Natural killer cell (primary cell): ENCODE measurements around the gene ANGPTL8. TPM values are rescaled to one million over a fixed set of nuclear protein-coding genes. Genes with fewer than 3 reads are reported as not detected.

Experiments used
- ATAC-seq, 3 donors: fragments of 150-1000 bp in 2 of 3; fragments of 200-7000 bp in 1 of 3; cut with Tn5 transposase; 1 replicate in 1 of 3; 2 replicates in 2 of 3; pipeline ENCODE4 v1.10.0; 2021; ENCODE audit warnings: mild to moderate bottlenecking in 2 of 3, moderate library complexity in 2 of 3
- DNase-seq, 2 donors: peaks; one replicate each; pipeline versions ENCODE4 v3.0.0 to v3.0.0-alpha.2; 2013 to 2021; ENCODE audit warnings: mixed read lengths in 1 of 2
- H3K27ac ChIP-seq: one replicate; pipeline ENCODE4 v1.5.1; 2013; ENCODE audit warnings: mild to moderate bottlenecking, low read length
- H3K27me3 ChIP-seq: one replicate; pipeline ENCODE4 v1.6.1; 2013; ENCODE audit warnings: low read length; ENCODE audit not compliant: control insufficient read depth, insufficient read depth
- H3K36me3 ChIP-seq: one replicate; pipeline ENCODE4 v1.6.1; 2013; ENCODE audit warnings: low read length; ENCODE audit not compliant: control insufficient read depth, insufficient read depth
- H3K4me1 ChIP-seq: one replicate; pipeline ENCODE4 v1.6.1; 2013; ENCODE audit warnings: low read length; ENCODE audit not compliant: control insufficient read depth, insufficient read depth
- H3K4me3 ChIP-seq: one replicate; pipeline ENCODE4 v1.5.1; 2013; ENCODE audit warnings: low read length
- H3K9me3 ChIP-seq: one replicate; pipeline ENCODE4 v1.6.1; 2013; ENCODE audit warnings: low read length; ENCODE audit not compliant: control insufficient read depth, insufficient read depth
- H3K27ac Mint-ChIP-seq, 2 donors: one replicate each; pipeline ENCODE4 v1.8.0; 2022; ENCODE audit warnings: mild to moderate bottlenecking in 2 of 2, mixed read lengths in 2 of 2, moderate library complexity in 1 of 2
- H3K27me3 Mint-ChIP-seq, 2 donors: one replicate each; pipeline ENCODE4 v1.8.0; 2022; ENCODE audit warnings: low read depth in 2 of 2, mixed read lengths in 2 of 2
- H3K36me3 Mint-ChIP-seq: one replicate; pipeline ENCODE4 v1.8.0; 2022; ENCODE audit warnings: mixed read lengths
- H3K4me1 Mint-ChIP-seq, 2 donors: one replicate each; pipeline ENCODE4 v1.8.0; 2022; ENCODE audit warnings: mixed read lengths in 2 of 2
- H3K4me3 Mint-ChIP-seq: one replicate; pipeline ENCODE4 v1.8.0; 2022; ENCODE audit warnings: mild to moderate bottlenecking, moderate library complexity, mixed read lengths
- H3K9me3 Mint-ChIP-seq, 2 donors: one replicate each; pipeline ENCODE4 v1.8.0; 2022; ENCODE audit warnings: mixed read lengths in 2 of 2
- CTCF ChIP-seq: fragments of 200-600 bp; IDR thresholded peaks from one replicate; pipeline ENCODE4 v1.8.0; 2022; ENCODE audit warnings: antibody characterized with exemption
- WGBS: methylation state at CpG from one replicate; pipeline ENCODE4 v1.1.7; 2013; ENCODE audit warnings: missing lambda C conversion rate; ENCODE audit not compliant: insufficient coverage; 5-methylcytosine and 5-hydroxymethylcytosine counted together
- intact Hi-C: fragments of 100-400 bp; cut with micrococcal nuclease; formaldehyde crosslinking; loops from one replicate; pipeline ENCODE4 v1.14.2; 2022
- total RNA-seq, 4 donors: library from RNA; stranded (reverse); fragments of 120-200 nt in 1 of 4; gene quantifications; one replicate each; pipeline versions ENCODE4 v1.2.3 to v1.2.4, GENCODE V29; 2013 to 2022

The ANGPTL8 gene
- total RNA-seq, 3 donors from 2014 or later (not counting 1 experiment from before 2014, with no cell fraction given), result not detected

- Histone ChIP-seq H3K27ac (no peak overlapping the region), H3K4me1 (no peaks in the 10 kb centered on the region), H3K36me3 (no peaks in the 10 kb centered on the region), H3K27me3 (no peaks in the 10 kb centered on the region), H3K4me3 (no peak overlapping the region), H3K9me3 (peaks cover 2% of the 10 kb centered on the region)
- H3K27ac Mint-ChIP-seq, result no peak overlapping the region
- intact Hi-C loops, result no loop called here
- no peaks in the 10 kb centered on the region for H3K27me3 Mint-ChIP-seq
- no peak overlapping the region for H3K4me3 Mint-ChIP-seq
- H3K9me3 Mint-ChIP-seq, result peaks cover 0 to 2% of the 10 kb centered on the region in 2 donors
- no peak for TF ChIP-seq CTCF
- DNase-seq (no peak), ATAC-seq (no peak)
- WGBS, result 100% methylated on average over 3 of the region's 3 CpGs
- peaks cover 0 to 4% of the 10 kb centered on the region in 2 donors for H3K4me1 Mint-ChIP-seq
- no peaks in the 10 kb centered on the region for H3K36me3 Mint-ChIP-seq
Measured at GRCh38 chr19:11225815-11226214, 13.6 kb upstream of the ANGPTL8 start.

GRCh38 chr19:11226716-11227166, 12.7 kb upstream of the ANGPTL8 start:
- ATAC-seq (no peak), DNase-seq (no peak)
- Mint-ChIP-seq H3K27ac (no peak overlapping the region), H3K4me1 (peaks cover 0 to 4% of the 10 kb centered on the region in 2 donors), H3K36me3 (no peaks in the 10 kb centered on the region), H3K9me3 (no peaks in the 10 kb centered on the region), H3K27me3 (no peaks in the 10 kb centered on the region), H3K4me3 (no peak overlapping the region)
- TF ChIP-seq CTCF, result no peak
- Histone ChIP-seq H3K36me3 (no peaks in the 10 kb centered on the region), H3K9me3 (no peaks in the 10 kb centered on the region), H3K4me3 (no peak overlapping the region), H3K27ac (no peak overlapping the region), H3K4me1 (no peaks in the 10 kb centered on the region), H3K27me3 (no peaks in the 10 kb centered on the region)
- whole genome bisulfite sequencing, result 17% methylated on average over 1 of the region's 1 CpG
- intact Hi-C loops, result no loop called here

- no peak overlapping the region for H3K27ac Mint-ChIP-seq
- no peak overlapping the region for H3K27ac ChIP-seq
Measured at GRCh38 chr19:11227195-11227886, 12.1 kb upstream of the ANGPTL8 start.

More at GRCh38 chr19:11227195-11227886, 12.1 kb upstream of the ANGPTL8 start:
- H3K9me3 ChIP-seq, result no peaks in the 10 kb centered on the region
- ATAC-seq, result peak in 2 of 3 donors; percentile 21 to 34
- H3K9me3 Mint-ChIP-seq, result no peaks in the 10 kb centered on the region
- H3K4me1 Mint-ChIP-seq, result peaks cover 0 to 3% of the 10 kb centered on the region in 2 donors
- H3K27me3 ChIP-seq, result no peaks in the 10 kb centered on the region
- no peaks in the 10 kb centered on the region for H3K36me3 ChIP-seq
- H3K4me3 Mint-ChIP-seq, result no peak overlapping the region
- WGBS, result 94% methylated on average over 14 of the region's 14 CpGs
- H3K4me3 ChIP-seq, result no peak overlapping the region
- no peaks in the 10 kb centered on the region for H3K36me3 Mint-ChIP-seq
- DNase-seq, result no peak
- TF ChIP-seq CTCF, result no peak
- intact Hi-C loops, result no loop called here
- H3K4me1 ChIP-seq, result no peaks in the 10 kb centered on the region
- no peaks in the 10 kb centered on the region for H3K27me3 Mint-ChIP-seq
